Measurements from ENCODE around the gene NPBWR2.

GRCh38 chr20:64150756-64151632 is 43.6 kb upstream of the NPBWR2 start:
- TF ChIP-seq JUNB (IDR thresholded peaks at IDR 0.05; ENCODE audit: unreplicated experiment) (no peak), CTCF (conservative IDR thresholded peaks at IDR 0.05; ENCODE audit: low read depth in 2 of 2) (no peak), CREB1 (CRISPR knock-in tag; IDR thresholded peaks at IDR 0.05; ENCODE audit: low read depth) (no peak), POLR2AphosphoS5 (IDR thresholded peaks at IDR 0.05; ENCODE audit: low read depth) (no peak), EZH2 (IDR thresholded peaks at IDR 0.05; ENCODE audit: low read depth, unreplicated experiment) (no peak), EZH2phosphoT487 (IDR thresholded peaks at IDR 0.05; ENCODE audit: unreplicated experiment) (no peak), ZNF114 (CRISPR knock-in tag; IDR thresholded peaks at IDR 0.05) (no peak), ZNF331 (CRISPR knock-in tag; IDR thresholded peaks at IDR 0.05; ENCODE audit: low read depth) (no peak), NANOG (IDR thresholded peaks at IDR 0.05; ENCODE audit: borderline replicate concordance) (no peak), STAT1 (IDR thresholded peaks at IDR 0.05; ENCODE audit: unreplicated experiment) (no peak)
- TF ChIP-seq, protein P1, sequence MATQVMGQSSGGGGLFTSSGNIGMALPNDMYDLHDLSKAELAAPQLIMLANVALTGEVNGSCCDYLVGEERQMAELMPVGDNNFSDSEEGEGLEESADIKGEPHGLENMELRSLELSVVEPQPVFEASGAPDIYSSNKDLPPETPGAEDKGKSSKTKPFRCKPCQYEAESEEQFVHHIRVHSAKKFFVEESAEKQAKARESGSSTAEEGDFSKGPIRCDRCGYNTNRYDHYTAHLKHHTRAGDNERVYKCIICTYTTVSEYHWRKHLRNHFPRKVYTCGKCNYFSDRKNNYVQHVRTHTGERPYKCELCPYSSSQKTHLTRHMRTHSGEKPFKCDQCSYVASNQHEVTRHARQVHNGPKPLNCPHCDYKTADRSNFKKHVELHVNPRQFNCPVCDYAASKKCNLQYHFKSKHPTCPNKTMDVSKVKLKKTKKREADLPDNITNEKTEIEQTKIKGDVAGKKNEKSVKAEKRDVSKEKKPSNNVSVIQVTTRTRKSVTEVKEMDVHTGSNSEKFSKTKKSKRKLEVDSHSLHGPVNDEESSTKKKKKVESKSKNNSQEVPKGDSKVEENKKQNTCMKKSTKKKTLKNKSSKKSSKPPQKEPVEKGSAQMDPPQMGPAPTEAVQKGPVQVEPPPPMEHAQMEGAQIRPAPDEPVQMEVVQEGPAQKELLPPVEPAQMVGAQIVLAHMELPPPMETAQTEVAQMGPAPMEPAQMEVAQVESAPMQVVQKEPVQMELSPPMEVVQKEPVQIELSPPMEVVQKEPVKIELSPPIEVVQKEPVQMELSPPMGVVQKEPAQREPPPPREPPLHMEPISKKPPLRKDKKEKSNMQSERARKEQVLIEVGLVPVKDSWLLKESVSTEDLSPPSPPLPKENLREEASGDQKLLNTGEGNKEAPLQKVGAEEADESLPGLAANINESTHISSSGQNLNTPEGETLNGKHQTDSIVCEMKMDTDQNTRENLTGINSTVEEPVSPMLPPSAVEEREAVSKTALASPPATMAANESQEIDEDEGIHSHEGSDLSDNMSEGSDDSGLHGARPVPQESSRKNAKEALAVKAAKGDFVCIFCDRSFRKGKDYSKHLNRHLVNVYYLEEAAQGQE (IDR thresholded peaks at IDR 0.05; ENCODE audit: unreplicated experiment), result no peak
- TF ChIP-seq, protein P2, sequence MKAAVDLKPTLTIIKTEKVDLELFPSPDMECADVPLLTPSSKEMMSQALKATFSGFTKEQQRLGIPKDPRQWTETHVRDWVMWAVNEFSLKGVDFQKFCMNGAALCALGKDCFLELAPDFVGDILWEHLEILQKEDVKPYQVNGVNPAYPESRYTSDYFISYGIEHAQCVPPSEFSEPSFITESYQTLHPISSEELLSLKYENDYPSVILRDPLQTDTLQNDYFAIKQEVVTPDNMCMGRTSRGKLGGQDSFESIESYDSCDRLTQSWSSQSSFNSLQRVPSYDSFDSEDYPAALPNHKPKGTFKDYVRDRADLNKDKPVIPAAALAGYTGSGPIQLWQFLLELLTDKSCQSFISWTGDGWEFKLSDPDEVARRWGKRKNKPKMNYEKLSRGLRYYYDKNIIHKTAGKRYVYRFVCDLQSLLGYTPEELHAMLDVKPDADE (IDR thresholded peaks at IDR 0.05), result no peak
- TF ChIP-seq, protein P3, sequence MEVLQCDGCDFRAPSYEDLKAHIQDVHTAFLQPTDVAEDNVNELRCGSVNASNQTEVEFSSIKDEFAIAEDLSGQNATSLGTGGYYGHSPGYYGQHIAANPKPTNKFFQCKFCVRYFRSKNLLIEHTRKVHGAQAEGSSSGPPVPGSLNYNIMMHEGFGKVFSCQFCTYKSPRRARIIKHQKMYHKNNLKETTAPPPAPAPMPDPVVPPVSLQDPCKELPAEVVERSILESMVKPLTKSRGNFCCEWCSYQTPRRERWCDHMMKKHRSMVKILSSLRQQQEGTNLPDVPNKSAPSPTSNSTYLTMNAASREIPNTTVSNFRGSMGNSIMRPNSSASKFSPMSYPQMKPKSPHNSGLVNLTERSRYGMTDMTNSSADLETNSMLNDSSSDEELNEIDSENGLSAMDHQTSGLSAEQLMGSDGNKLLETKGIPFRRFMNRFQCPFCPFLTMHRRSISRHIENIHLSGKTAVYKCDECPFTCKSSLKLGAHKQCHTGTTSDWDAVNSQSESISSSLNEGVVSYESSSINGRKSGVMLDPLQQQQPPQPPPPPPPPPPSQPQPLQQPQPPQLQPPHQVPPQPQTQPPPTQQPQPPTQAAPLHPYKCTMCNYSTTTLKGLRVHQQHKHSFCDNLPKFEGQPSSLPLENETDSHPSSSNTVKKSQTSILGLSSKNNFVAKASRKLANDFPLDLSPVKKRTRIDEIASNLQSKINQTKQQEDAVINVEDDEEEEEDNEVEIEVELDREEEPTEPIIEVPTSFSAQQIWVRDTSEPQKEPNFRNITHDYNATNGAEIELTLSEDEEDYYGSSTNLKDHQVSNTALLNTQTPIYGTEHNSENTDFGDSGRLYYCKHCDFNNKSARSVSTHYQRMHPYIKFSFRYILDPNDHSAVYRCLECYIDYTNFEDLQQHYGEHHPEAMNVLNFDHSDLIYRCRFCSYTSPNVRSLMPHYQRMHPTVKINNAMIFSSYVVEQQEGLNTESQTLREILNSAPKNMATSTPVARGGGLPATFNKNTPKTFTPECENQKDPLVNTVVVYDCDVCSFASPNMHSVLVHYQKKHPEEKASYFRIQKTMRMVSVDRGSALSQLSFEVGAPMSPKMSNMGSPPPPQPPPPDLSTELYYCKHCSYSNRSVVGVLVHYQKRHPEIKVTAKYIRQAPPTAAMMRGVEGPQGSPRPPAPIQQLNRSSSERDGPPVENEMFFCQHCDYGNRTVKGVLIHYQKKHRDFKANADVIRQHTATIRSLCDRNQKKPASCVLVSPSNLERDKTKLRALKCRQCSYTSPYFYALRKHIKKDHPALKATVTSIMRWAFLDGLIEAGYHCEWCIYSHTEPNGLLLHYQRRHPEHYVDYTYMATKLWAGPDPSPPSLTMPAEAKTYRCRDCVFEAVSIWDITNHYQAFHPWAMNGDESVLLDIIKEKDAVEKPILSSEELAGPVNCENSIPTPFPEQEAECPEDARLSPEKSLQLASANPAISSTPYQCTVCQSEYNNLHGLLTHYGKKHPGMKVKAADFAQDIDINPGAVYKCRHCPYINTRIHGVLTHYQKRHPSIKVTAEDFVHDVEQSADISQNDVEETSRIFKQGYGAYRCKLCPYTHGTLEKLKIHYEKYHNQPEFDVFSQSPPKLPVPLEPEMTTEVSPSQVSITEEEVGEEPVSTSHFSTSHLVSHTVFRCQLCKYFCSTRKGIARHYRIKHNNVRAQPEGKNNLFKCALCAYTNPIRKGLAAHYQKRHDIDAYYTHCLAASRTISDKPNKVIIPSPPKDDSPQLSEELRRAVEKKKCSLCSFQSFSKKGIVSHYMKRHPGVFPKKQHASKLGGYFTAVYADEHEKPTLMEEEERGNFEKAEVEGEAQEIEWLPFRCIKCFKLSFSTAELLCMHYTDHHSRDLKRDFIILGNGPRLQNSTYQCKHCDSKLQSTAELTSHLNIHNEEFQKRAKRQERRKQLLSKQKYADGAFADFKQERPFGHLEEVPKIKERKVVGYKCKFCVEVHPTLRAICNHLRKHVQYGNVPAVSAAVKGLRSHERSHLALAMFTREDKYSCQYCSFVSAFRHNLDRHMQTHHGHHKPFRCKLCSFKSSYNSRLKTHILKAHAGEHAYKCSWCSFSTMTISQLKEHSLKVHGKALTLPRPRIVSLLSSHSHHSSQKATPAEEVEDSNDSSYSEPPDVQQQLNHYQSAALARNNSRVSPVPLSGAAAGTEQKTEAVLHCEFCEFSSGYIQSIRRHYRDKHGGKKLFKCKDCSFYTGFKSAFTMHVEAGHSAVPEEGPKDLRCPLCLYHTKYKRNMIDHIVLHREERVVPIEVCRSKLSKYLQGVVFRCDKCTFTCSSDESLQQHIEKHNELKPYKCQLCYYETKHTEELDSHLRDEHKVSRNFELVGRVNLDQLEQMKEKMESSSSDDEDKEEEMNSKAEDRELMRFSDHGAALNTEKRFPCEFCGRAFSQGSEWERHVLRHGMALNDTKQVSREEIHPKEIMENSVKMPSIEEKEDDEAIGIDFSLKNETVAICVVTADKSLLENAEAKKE (CRISPR knock-in tag; IDR thresholded peaks at IDR 0.05), result no peak

Data from GM23338 (cell line).